NCI-H748 treated with DMSO at 0.1 percent for 48 hours (cell line): ENCODE measurements around the gene RAB3C.

Experiments
- DNase-seq: peaks from one replicate; lab custom pipeline; 2025; lab: John Stamatoyannopoulos, UW

Gene RAB3C

DNA sequence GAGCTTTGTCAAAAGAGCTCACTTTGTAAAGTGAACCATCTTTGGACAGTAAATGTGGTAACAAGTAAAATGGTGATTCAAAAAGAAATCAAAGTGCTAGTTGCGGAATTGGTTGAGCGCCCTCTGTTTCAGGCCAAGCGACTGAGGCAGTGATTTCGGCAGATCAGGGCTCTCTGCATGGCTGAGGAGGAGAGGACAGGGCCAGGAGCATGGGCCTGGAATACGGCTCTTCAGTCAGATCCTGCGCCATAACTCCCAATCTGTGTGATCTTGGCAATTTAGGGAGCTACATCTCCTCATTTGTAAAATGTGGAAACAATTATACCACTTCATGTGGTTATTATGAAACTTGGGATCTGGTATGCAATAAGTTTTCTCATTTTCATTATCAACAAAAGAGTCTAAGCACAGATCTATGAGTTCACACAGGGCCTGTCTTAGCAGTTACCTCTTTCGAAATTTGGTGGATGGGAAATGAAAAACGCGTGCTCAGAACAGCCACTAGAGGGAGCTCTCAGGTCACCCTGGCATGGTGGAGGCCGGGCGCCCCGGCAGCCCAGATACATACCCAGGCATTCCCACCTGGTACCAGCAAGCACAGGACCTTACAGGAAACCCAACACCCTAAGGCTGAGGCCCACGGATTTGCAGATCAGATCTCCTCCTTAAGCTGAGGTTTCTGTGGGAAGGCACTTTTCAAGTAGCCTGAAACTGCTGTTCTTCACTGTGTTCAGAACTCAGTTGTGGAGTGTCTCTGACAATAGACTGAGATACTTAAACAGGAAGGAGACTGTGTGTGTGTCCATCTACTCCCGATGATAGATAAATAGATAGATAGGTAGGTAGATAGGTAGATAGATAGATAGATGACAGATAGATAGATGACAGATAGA, 303.7 kb downstream of the RAB3C start:
- DNase-seq, result peak; percentile 55

DNA sequence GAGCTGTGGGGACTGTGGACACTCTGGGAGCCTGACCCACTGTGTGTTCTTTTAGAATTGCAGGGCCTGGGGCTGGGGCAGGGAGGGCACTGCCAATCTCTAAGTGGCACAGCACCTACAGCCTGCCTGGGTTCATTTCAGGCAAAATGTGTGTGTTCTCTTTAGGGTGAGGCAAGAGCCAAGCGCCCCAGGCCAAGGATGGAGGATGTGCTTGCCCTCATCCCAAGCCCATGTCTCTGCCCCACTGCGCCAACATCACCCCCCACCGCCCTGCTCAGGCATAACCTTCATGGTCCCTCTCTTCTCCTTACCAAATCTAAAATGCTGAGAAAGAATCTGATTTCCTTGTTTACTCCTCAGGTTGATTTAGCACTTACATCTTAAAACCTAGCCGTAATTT, 304.4 kb downstream of the RAB3C start:
- DNase-seq, result no peak

DNA sequence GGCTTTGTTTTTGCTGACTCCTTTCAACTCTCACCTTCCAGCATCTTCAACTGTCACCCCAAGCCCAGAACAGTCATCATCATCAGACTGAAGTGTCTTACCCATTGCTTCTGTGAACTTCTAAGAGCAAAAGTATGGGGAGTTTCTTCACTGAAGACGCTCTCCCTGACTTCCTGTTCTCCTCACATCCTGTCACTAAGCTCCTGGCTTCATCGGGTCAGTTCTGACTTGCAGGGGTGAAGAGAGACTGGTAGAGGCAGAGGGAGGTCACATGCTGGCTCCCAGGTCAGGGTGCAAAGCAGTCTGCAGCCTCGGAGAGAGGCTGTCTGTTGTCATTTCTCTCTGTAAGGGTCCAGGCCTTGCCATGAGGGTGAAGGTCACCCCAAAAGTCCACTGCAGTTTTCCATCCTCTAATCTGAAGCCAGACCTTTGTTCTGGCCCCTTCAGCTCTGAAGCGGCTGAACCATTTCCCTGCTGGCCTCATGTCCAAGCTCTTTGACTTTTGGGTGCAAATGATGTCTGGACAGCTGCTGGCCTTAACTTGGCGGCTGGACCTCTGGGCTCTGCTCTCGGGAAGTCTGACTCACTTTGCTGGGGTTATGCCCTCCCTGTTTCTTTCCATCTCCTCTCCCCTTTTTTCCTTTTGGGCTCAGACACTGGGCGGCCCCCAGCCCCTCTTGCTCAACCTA, 305.0 kb downstream of the RAB3C start:
- DNase-seq, result no peak

- DNase-seq, result no peak
These were observed 307.4 kb downstream of the RAB3C start for GRCh38 chr5:58890265-58890664.

- no peak for DNase-seq
These were observed 307.8 kb downstream of the RAB3C start for GRCh38 chr5:58890701-58891085.

DNA sequence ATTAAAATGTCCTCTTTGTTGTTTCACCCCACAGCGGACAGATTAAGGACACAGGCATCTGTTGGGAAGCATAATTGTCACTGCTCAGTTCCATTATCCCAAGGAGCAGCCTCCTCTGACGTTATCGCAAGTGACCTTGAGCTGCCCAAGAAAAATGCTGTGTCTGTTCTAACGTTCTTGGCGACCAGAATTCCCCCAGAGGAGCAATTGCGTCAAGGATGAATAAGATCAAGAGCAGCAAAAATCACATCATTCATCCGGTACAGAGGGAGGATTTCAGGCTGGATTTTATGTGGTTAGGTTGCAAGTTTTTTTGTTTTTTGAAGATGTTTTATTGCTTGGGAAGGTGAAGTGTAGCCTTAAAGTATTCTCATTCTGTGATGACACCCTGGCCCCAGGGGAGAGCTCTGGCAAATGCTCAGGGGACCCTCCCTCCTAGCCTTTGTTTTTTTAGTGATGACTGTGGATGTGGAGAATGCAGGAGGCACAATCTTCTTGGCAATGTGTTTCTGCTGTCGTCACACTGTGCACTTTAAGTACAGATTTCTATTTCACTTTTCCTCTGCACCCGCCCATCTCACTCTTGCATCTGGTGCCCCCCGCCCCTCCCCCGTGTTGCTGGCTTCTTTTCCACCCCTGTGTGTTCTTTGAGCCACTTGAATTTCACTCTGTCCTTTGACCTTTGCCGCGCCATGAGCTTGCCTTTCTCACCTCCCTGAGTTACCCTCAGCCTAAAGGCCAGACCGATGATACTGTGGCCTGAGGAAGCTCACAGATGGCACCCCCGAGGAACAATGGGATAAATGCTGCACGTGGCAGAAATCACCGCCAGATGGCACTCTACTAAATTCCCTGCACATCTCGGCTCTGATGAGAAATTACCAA, 308.5 kb downstream of the RAB3C start:
- peak; percentile 38 for DNase-seq

- no peak for DNase-seq
These were observed 309.1 kb downstream of the RAB3C start for GRCh38 chr5:58891971-58892343.

GRCh38 chr5:58893551-58893950, 310.7 kb downstream of the RAB3C start:
- no peak for DNase-seq

- DNase-seq, result no peak
These were observed 315.1 kb downstream of the RAB3C start for GRCh38 chr5:58898006-58898405.

DNA sequence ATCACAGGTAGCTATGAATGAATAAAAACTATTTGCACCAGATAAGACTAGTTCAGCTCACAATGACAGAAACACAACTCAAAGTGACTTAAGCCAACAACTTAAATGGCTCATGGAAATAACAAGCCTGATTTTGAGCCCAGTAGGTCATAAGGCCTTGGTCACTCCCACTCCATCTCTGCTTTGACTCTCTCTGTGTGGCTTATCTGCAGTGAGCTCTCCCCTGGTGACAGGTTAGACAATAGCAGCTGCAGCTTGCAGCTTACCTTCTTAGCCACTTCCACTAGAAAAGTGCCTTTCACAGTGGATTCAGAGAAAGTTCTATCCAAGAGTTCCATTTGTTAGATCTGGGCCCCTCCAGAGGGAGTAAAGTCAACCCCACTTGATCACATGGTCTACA, 315.7 kb downstream of the RAB3C start:
- no peak for DNase-seq

DNA sequence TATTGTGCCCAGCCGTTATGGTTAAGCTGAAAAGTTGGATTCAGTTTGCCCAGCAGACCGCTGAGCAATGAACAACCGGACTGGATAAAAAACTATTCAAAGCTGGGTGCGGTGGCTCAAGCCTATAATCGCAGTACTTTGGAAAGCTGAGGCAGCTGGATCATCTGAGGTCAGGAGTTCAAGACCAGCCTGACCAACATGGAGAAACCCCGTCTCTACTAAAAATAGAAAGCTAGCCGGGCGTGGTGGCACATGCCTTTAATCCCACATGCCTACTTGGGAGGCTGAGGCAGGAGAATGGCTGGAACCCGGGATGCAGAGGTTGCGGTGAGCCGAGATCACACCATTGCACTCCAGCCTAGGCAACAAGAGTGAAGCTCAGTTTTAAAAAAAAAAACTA, 318.4 kb downstream of the RAB3C start:
- no peak for DNase-seq

DNA sequence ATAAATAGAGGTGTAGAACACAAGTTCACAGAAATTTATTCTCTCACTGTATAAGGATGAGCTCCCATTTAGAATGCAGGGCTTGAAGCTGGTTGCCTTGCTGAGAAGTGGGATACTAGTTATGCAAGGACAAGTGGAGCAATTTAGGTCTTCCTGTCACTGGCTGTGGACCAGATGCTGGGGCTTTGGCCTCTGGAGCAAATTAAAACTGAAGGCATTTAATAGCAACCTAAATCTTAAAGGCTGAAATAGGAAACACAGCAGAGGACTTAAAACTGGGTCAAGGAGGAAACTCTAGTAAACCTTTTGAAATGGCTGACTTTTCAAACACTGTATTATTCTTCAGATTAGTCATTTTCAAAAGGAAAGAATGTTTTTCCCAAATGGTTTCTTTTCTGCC, 319.4 kb downstream of the RAB3C start:
- DNase-seq, result no peak

DNA sequence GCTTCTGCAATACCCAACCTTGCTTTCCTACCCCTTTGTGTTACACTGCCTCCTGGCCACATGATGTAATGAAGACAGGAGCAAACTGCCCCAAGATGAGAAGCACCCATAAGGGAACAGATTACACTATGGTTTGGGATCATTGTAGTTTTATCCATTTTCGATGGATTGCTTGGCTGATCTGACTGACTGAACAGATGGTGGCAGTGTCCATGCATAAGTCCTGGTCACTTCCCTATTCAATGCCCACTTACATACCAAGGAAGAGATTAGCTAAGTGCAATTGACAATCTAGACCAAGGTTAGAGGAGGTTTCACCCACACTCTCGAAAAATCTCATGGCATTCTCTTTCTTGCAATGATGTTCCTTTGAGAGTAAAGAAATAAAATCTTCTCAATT, 319.9 kb downstream of the RAB3C start:
- no peak for DNase-seq

- no peak for DNase-seq
These were observed 321.9 kb downstream of the RAB3C start for GRCh38 chr5:58904737-58905136.

- DNase-seq, result no peak
These were observed 323.1 kb downstream of the RAB3C start for GRCh38 chr5:58905944-58906343.
